ENCODE results near the gene DZIP1.

The DZIP1 gene

GRCh38 chr13:95643571-95643935 is 953 bp downstream of the DZIP1 start:
- no peak for DNase-seq

DNA sequence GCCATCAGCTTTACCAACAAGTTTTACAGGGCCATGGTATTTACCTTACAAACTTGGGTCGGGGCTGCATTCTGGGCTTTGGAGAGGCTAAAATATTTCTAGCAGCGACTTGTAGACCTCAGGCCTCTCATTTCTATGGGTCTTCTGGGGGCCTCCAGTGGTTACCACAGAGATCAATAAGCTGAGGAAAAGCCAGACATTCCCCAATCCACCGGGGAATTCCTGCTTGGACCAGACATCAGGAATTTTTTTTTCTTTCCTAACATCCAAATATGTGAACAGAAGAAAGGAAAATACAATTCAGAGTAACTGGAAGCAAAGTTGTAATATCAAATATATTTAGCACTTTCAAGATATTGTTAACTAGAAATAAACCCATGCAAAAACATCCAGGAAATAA is 1.5 kb downstream of the DZIP1 start:
- DNase-seq, result no peak

DNA sequence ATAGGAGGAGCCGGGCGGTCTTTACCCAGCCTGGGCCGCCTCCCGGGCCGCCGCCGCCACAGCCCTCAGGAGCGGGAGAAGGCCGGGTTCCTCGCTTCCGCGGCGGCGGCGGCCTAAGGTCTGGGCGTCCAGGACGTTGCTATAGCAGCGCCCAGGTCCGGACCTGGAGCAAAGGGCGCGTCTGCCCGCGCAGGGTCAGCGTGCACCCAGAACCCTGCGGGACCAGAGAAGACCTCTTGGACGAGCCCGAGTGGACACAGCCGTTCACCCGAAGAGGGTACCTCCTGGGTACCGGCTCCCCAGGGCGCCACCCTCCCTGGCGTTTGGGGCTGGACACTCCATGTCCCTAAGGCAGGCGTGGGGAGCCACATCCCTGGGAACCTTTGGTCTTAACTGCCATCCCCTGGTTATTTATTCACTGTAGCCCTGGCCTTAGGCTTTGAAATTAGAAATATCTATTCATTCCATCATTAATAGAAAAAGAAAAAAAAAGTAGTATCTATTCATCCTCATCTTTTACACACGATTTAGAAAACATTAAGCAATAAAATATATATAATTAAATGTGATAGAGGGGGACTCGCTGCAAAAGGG is 2.4 kb downstream of the DZIP1 start:
- no peak for DNase-seq

DNA sequence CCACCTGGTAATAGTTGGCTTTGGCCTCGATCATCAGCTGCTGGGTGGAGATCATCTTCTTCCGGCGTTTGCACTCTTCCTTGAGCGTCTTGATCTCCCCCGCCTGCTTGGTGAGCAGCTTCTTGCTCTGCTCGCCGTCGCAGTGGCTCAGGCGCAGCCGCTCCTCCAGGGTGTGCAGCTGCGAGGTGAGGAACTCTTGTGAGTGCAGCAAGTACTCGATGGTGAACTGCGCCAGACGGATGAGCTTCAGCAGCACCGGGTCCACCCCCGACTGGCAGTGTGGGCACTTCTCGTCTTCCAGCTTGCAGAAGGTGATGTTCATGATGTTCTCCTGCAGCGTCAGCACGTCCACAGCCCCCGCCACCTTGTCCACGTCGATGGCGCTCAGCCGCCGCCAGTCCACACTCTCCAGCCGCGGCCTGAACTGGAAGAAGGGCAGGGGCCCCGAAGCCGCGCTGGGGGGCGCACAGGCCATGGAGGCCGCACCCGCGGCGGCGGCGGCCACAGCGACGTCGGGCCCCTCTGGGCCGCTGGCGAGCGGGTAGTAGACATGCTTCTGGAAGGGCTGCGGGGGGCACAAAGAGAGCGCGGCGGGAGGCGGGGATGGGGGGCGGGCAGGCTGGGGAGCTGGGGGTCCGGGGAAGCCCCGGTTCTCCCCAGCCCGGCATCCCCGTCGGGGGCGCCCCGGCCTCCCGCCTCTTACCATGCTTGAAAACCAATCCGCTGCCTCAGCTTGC is 3.0 kb downstream of the DZIP1 start:
- no peak for DNase-seq

DNA sequence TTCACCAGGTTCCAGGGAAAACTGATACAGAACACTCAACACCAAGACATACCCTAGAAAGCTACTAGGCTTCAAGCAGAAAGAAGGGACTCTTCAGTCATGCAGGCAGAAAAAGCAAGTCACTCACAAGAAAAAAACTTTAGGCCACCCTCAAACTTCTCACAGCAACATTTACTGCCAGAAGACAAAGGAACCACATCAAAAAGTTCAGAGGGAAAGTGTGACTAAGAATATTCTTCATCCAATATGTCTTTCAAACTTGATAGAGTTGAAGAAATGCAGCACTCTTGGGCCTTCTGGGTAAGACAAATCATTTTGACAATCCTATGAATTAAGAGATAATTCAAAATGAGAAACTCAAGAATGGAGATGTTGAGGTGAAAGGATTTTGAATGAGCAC is 7.7 kb downstream of the DZIP1 start:
- DNase-seq, result no peak

- no peak for DNase-seq
These were observed 13.9 kb downstream of the DZIP1 start for GRCh38 chr13:95630593-95630992.

DNA sequence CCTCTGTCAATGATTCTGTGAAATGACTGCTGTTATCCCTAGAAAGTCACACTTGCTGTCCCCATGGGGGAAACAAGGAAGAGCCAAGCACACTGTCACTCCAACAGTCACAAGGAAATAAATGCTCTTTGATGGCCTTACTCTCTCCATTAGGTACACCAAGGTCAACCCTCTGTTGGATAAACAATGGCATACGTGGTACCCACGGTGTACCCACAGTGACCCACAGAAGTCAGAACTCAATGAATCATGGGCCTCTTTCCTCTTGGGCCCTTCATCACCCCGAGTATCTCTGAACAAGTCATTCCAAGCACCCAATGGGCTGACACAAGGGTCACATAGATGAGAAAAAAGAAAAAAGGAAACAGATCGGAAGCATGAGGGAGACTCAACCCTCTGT is 15.4 kb downstream of the DZIP1 start:
- no peak for DNase-seq

- DNase-seq, result no peak
These were observed 16.0 kb downstream of the DZIP1 start for GRCh38 chr13:95628488-95628887.

DNA sequence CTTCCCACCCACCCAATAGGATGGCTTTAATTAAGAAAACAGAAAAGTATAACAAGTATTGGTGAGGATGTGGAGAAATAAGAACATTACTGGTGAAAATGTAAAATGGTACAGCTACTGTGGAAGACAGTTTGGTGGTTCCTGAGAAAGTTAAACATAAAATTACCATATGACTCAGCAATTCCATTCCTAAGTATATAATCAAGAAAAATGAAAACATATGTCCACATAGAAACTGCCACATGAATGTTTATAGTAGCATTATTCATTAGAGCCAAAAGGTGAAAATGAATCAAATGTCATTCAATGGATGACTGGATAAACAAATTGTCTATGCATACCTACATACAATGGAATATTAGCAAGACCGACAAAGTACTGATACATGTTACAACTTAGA is 16.9 kb downstream of the DZIP1 start:
- no peak for DNase-seq

- DNase-seq, result no peak
These were observed 17.7 kb downstream of the DZIP1 start for GRCh38 chr13:95626768-95627167.

GRCh38 chr13:95624020-95624419 is 20.5 kb downstream of the DZIP1 start:
- no peak for DNase-seq

DNA sequence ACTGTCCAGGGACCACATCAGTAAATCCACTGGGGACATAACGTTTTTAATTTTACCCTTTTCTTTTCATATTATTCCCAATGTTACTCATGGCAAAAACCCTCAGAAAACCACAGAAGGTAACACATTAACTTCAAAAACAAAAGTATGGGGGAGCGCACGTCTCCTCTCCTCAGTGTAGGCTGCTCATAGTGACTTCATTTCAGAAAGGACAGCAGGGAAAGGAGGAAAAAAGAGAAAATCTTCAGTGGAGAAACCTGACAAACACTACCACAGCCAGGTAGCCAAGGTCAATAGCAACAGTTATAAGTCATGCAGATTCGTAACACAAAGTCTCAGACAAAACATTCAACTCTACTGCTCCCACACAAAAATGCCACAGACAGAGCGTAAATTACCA is 21.4 kb downstream of the DZIP1 start:
- DNase-seq, result no peak

DNA sequence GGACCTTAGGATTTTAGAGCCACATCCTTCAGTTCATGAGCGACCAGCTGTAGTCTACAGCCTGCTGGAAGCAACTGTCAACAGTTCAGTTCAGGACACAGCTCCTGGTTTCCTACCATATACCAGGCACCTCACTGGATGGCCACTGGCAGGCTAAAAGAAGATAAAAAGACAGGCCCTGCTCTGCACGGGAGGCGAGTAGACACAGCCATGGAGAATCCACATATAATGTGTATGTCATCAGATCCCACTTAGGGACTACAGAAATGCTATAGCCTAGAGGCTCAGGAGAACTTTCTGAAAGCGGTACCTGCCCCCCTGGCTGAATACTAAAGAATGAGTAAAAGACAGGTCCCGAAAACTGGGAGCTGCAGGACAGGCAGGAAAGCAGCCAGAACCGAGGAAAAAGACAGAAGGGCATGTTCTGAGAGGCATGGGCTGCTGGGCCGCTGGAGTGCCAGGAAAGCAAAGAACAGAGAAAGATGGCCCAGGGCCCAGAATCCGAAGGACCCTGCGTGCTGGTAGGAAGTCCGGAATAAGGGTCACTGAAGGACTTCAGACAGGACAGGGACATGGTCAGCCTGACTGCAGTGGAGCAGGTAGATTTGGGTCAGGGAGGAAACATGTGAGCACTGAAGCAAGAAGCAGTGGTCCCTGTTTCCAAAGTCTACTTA is 23.5 kb downstream of the DZIP1 start:
- no peak for DNase-seq

GRCh38 chr13:95620030-95620824 is 24.3 kb downstream of the DZIP1 start:
- no peak for DNase-seq

DNA sequence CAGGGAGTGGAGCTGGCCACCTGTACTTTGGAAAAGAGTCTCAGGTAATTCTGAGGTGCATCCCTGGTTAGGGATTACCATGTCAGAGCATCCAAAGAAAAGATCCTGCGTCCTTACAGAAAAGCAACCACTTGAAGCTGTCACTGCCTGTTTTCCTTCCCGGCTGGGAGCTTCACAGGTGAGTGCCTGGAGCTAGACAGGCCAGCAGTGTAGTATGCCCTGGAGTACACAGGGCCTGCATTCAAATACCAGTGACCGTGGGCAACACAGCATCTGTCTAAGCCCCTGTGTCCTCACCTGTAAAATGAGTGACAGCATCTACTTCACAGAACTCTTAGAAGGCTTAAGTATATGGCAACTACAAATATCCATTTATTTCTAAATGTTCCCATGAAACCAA is 29.0 kb downstream of the DZIP1 start:
- no peak for DNase-seq

GRCh38 chr13:95614641-95615245 is 29.8 kb downstream of the DZIP1 start:
- no peak for DNase-seq

DNA sequence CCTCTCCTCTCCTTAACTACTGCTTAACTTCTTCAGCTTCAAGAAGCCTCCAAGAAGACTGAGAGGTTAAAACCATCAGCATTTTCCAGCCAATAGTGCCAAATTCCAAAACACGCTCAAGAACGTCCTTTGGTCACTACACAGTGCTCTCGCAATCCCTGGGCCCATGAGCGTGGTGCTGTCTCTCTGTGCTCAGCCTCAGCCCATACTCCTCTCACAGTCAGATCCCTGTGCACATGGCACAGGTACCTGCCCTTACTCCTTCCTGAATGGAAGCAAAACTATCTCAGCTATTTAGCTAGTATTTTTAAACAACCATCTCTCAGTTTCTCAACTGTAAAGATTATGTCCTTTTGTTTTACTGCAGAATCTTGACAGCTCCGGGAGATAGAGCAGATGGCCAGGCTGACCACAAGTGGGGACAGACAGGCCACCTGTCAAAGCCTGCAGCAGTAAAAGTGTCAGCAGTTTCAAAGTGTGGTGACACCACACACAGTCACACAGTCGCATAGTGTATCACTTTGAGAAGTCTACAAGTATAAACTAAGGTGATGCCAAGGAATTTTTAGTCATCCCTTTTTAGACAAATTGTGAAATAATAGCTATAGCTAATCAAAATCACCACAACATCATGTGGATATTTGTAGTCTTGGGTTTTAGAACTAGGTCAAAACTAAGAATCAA is 35.7 kb downstream of the DZIP1 start:
- no peak for DNase-seq

DNA sequence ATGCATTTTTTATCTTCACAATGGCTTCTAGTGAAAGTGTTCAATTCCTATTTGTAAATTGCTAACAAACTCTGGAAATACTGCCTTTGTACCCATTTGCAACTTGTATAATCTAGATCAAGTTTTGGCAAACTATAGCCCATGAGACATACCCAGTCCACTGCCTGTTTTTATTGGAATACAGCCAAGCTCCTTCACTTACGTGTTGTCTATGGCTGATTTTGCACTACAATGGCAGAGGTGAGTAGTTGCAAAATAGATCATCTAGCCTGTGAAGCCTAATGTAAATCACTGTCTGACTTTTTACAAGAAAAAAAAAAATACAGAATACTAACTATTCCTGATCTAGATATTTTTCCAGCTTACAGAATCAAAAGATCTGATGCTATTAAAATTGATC is 37.1 kb downstream of the DZIP1 start:
- no peak for DNase-seq

GRCh38 chr13:95605448-95606125 is 38.9 kb downstream of the DZIP1 start:
- DNase-seq, result no peak

DNA sequence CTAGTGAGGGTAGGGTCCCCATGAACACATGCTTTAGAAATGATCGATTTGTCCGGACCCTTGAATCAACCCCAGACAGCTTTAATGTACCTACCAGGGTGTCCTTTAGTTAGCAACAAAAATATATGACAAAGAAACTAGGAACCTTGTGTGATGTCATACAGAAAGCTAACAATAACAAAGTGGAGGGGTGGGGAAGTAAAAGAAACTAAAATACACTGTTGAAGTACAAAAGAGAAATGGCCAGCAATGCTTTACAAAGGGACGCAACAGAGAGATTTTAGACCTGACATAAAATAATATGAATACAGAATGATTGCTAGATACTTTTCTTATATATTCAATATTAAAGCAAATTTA is 40.0 kb downstream of the DZIP1 start:
- DNase-seq, result no peak

GRCh38 chr13:95603887-95604555 is 40.5 kb downstream of the DZIP1 start:
- DNase-seq, result no peak

- no peak for DNase-seq
These were observed 42.6 kb downstream of the DZIP1 start for GRCh38 chr13:95601906-95602305.
